H1 (cell line): ENCODE data around the gene NEDD8. TPM values are rescaled to one million over a fixed set of nuclear protein-coding genes. Genes with fewer than 3 reads are reported as not detected.

Source experiments
- ASH2L ChIP-seq: fragments of 200-600, 300-600 bp; sonication (generic); IDR thresholded peaks from one replicate; pipeline ENCODE4 v1.7.1; 2017; ENCODE audit warnings: low read length
- ATF2 ChIP-seq: IDR thresholded peaks from 2 replicates; pipeline ENCODE4 v1.6.1; 2012; ENCODE audit warnings: low read length, inconsistent platforms
- CBX8 ChIP-seq: fragments of 300-800, 300-1000 bp; sonication (generic); IDR thresholded peaks from 2 replicates; pipeline ENCODE4 v1.7.1; 2016; ENCODE audit warnings: low read depth, low read length, borderline replicate concordance
- CEBPB ChIP-seq: IDR thresholded peaks from 2 replicates; pipeline ENCODE4 v1.6.1; 2012; ENCODE audit warnings: low read depth, low read length
- CREB1 ChIP-seq: IDR thresholded peaks from 2 replicates; pipeline ENCODE4 v1.6.1; 2012; ENCODE audit warnings: inconsistent platforms
- EGR1 ChIP-seq: IDR thresholded peaks from 2 replicates; pipeline ENCODE4 v1.6.1; 2011; ENCODE audit warnings: low read depth, low read length, borderline replicate concordance
- EP300 ChIP-seq, 2 experiments: IDR thresholded peaks; 1 replicate in 1 of 2; 2 replicates in 1 of 2; pipeline ENCODE4 v1.6.1; 2011 to 2012; ENCODE audit warnings: low read depth in 2 of 2, low read length in 2 of 2, mild to moderate bottlenecking in 2 of 2, borderline replicate concordance in 1 of 2, inconsistent platforms in 1 of 2, moderate library complexity in 1 of 2
- FOSL1 ChIP-seq: IDR thresholded peaks from 2 replicates; pipeline ENCODE4 v1.6.1; 2011; ENCODE audit warnings: mild to moderate bottlenecking, low read depth, low read length, moderate library complexity; ENCODE audit not compliant: insufficient read depth
- KDM4A ChIP-seq: IDR thresholded peaks from one replicate; pipeline ENCODE4 v1.7.1; 2012; ENCODE audit warnings: low read depth, mild to moderate bottlenecking, moderate library complexity, low read length, inconsistent platforms; ENCODE audit not compliant: severe bottlenecking
- KDM5A ChIP-seq: fragments of 200-600 bp; IDR thresholded peaks from 2 replicates; pipeline ENCODE4 v1.7.1; 2012; ENCODE audit warnings: mild to moderate bottlenecking, low read length, inconsistent platforms, mixed read lengths
- NRF1 ChIP-seq: IDR thresholded peaks from 2 replicates; pipeline ENCODE4 v1.6.1; 2011; ENCODE audit warnings: mild to moderate bottlenecking, low read depth, low read length, improper control_type of control experiment
- RAD21 ChIP-seq, 2 experiments: IDR thresholded peaks in 1 of 2; conservative IDR thresholded peaks in 1 of 2; 2 replicates each; pipeline ENCODE4 v1.6.1; 2011; ENCODE audit warnings: low read depth in 2 of 2, low read length in 2 of 2, improper control_type of control experiment in 1 of 2, inconsistent platforms in 1 of 2, mild to moderate bottlenecking in 1 of 2, moderate library complexity in 1 of 2
- RXRA ChIP-seq: IDR thresholded peaks from 2 replicates; pipeline ENCODE4 v1.6.1; 2011; ENCODE audit warnings: low read depth, mild to moderate bottlenecking, low read length, moderate library complexity; ENCODE audit not compliant: insufficient read depth
- SAP30 ChIP-seq: fragments of 300-600 bp; sonication (generic); IDR thresholded peaks from 2 replicates; pipeline ENCODE4 v1.7.1; 2012; ENCODE audit warnings: low read length, moderate library complexity, mild to moderate bottlenecking, inconsistent platforms; ENCODE audit not compliant: insufficient read depth, insufficient replicate concordance
- SIX5 ChIP-seq: IDR thresholded peaks from 2 replicates; pipeline ENCODE4 v1.6.1; 2011; ENCODE audit warnings: mild to moderate bottlenecking, low read depth, low read length
- SP4 ChIP-seq: IDR thresholded peaks from 2 replicates; pipeline ENCODE4 v1.6.1; 2012; ENCODE audit warnings: low read length, inconsistent platforms
- TAF1 ChIP-seq: IDR thresholded peaks from 2 replicates; pipeline ENCODE4 v1.6.1; 2011; ENCODE audit warnings: mild to moderate bottlenecking, low read depth, low read length
- TAF7 ChIP-seq: optimal IDR thresholded peaks from 2 replicates; pipeline ENCODE3; 2011; ENCODE audit warnings: low read depth, mild to moderate bottlenecking, inconsistent platforms, low read length, moderate library complexity, borderline replicate concordance
- TBP ChIP-seq: IDR thresholded peaks from 2 replicates; pipeline ENCODE4 v1.6.1; 2011; ENCODE audit warnings: low read depth, low read length, improper control_type of control experiment
- TCF12 ChIP-seq: IDR thresholded peaks from 2 replicates; pipeline ENCODE4 v1.6.1; 2011; ENCODE audit warnings: low read depth, mild to moderate bottlenecking, low read length
- USF2 ChIP-seq: IDR thresholded peaks from 2 replicates; pipeline ENCODE4 v1.6.1; 2011; ENCODE audit warnings: low read length, improper control_type of control experiment
- polyA plus RNA-seq, 7 experiments: library from polyadenylated mRNA; depleted of rRNA in 3 of 7; stranded (reverse) in 5 of 7; unstranded in 2 of 7; fragments of >200 nt in 5 of 7; fragments of 200-250 nt in 2 of 7; gene quantifications; 1 replicate in 5 of 7; 2 replicates in 1 of 7; 4 replicates in 1 of 7; pipeline versions ENCODE4 v1.2.1 to v1.2.3, GENCODE V29; 2011 to 2013; ENCODE audit warnings: missing spikeins in 2 of 7, mixed read lengths in 2 of 7
- total RNA-seq: library from RNA; stranded (reverse); fragmentation: NEBNext Ultra II Directional; extraction: Animal tissue kit (Norgen Biotek cat#: 25700); gene quantifications from 2 replicates; pipeline ENCODE4 v1.2.1, GENCODE V29; 2021

NEDD8 gene
- total and polyA plus RNA-seq, 2 of the 8 experiments (the other 6 are each of a cell fraction or from before 2014, with no cell fraction given): 253 to 317 TPM

- TF ChIP-seq EP300 (IDR thresholded peaks at IDR 0.05; ENCODE audit: borderline replicate concordance in 1 of 2, low read depth in 2 of 2, low read length in 2 of 2): no peak
- TF ChIP-seq SIX5: 0 out of 2 replicates have a peak, but pooled peaks have one; percentile 16
- TF ChIP-seq TCF12: no peak
- no peak for TF ChIP-seq CEBPB
- no peak for TF ChIP-seq RAD21 (IDR thresholded peaks at IDR 0.05 in 1 of 2, conservative IDR thresholded peaks at IDR 0.05 in 1 of 2; ENCODE audit: low read depth in 2 of 2, low read length in 2 of 2)
- 0 out of 2 replicates have a peak, but pooled peaks have one; percentile 21 for TF ChIP-seq USF2
- peak; percentile 94 for TF ChIP-seq ASH2L
- TF ChIP-seq RXRA: no peak
- 0 out of 2 replicates have a peak, but pooled peaks have one; percentile 9 for TF ChIP-seq KDM5A
- peak; percentile 65 for TF ChIP-seq TAF7
- TF ChIP-seq CREB1: peak; percentile 81
- TF ChIP-seq SAP30: no peak
- peak; percentile 63; the same call in 1 of the 2 replicates for TF ChIP-seq TBP
- no peak for TF ChIP-seq NRF1
- peak; percentile 35 for TF ChIP-seq KDM4A
- no peak for TF ChIP-seq CBX8
- no peak for TF ChIP-seq FOSL1
- TF ChIP-seq ATF2: no peak
- no peak for TF ChIP-seq EGR1
- TF ChIP-seq TAF1: peak; percentile 83; the same call in 1 of the 2 replicates
- peak; percentile 97 for TF ChIP-seq SP4
Observed at GRCh38 chr14:24195186-24196070, 36.7 kb downstream of the NEDD8 start, which contains the start of gene TM9SF1 (continued).
